Measurements from ENCODE around the gene SYT5.

GRCh38 chr19:55196803-55197202, 16.7 kb upstream of the SYT5 start:
- TF ChIP-seq EZH2 (IDR thresholded peaks at IDR 0.05; ENCODE audit: insufficient read depth, poor library complexity, severe bottlenecking) = no peak
- no peak for TF ChIP-seq EZH2phosphoT487 (IDR thresholded peaks at IDR 0.05; ENCODE audit: insufficient read depth, low read depth)

Measured in GM23248 (cell line).